Neural cell (in vitro differentiated cells): Measurements from ENCODE around the gene ESPL1. TPM values are rescaled to one million over a fixed set of nuclear protein-coding genes. Genes with fewer than 3 reads are reported as not detected.

Experiments
- H2AFZ ChIP-seq: fragments of 200-600, 300-800 bp; sonication (generic), shearing (Covaris generic); 2 replicates; pipeline ENCODE4 v1.6.0; 2014; ENCODE audit warnings: low read depth, mild to moderate bottlenecking, antibody characterized with exemption, low read length, moderate library complexity
- H3F3A ChIP-seq: fragments of 200-600 bp; shearing (Covaris generic); 2 replicates; pipeline ENCODE4 v1.6.1; 2016; ENCODE audit warnings: mild to moderate bottlenecking, moderate library complexity, mixed read lengths, antibody characterized with exemption, low read length; ENCODE audit not compliant: insufficient read depth, poor library complexity, severe bottlenecking
- H3K27ac ChIP-seq: fragments of 200-600, 300-800 bp; sonication (generic), shearing (Covaris generic); 2 replicates; pipeline ENCODE4 v1.5.1; 2014; ENCODE audit warnings: mild to moderate bottlenecking, low read length, moderate library complexity
- H3K27me3 ChIP-seq: fragments of 300-800, 200-600 bp; sonication (generic), shearing (Covaris generic); 2 replicates; pipeline ENCODE4 v1.6.0; 2014; ENCODE audit warnings: mild to moderate bottlenecking, low read depth, low read length, moderate library complexity; ENCODE audit not compliant: insufficient read depth
- H3K36me3 ChIP-seq: fragments of 300-800, 200-600 bp; sonication (generic), shearing (Covaris generic); 2 replicates; pipeline ENCODE4 v1.5.1; 2014; ENCODE audit warnings: mild to moderate bottlenecking, antibody characterized with exemption, low read length, moderate library complexity; ENCODE audit not compliant: insufficient read depth
- H3K4me2 ChIP-seq: fragments of 300-800, 200-600 bp; sonication (generic), shearing (Covaris generic); 2 replicates; pipeline ENCODE4 v1.6.0; 2014; ENCODE audit warnings: mild to moderate bottlenecking, low read length
- H3K4me3 ChIP-seq: fragments of 300-800, 200-600 bp; sonication (generic), shearing (Covaris generic); 2 replicates; pipeline ENCODE4 v1.5.1; 2014; ENCODE audit warnings: mild to moderate bottlenecking, low read length, moderate library complexity
- H3K79me2 ChIP-seq: fragments of 200-600 bp; shearing (Covaris generic); replicated peaks from 2 replicates; pipeline ENCODE4 v1.6.0; 2014; ENCODE audit warnings: mild to moderate bottlenecking, low read length, moderate library complexity; ENCODE audit not compliant: insufficient read depth
- H3K9ac ChIP-seq: fragments of 300-800, 200-600 bp; sonication (generic), shearing (Covaris generic); 2 replicates; pipeline ENCODE4 v1.6.1; 2016; ENCODE audit warnings: mild to moderate bottlenecking, low read length, mixed read lengths
- H3K9me2 ChIP-seq: fragments of 200-600 bp; shearing (Covaris generic); 2 replicates; pipeline ENCODE4 v1.6.1; 2016; ENCODE audit warnings: mild to moderate bottlenecking, low read length, mixed read lengths; ENCODE audit not compliant: insufficient read depth
- H3K9me3 ChIP-seq: fragments of 200-600, 300-800 bp; sonication (generic), shearing (Covaris generic); 2 replicates; pipeline ENCODE4 v1.6.1; 2016; ENCODE audit warnings: mild to moderate bottlenecking, mixed run types, low read length, moderate library complexity, mixed read lengths
- H4K20me1 ChIP-seq: fragments of 200-600 bp; shearing (Covaris generic); 2 replicates; pipeline ENCODE4 v1.6.1; 2016; ENCODE audit warnings: mild to moderate bottlenecking, mixed run types; ENCODE audit not compliant: insufficient read depth
- EP300 ChIP-seq: fragments of 450-650 bp; conservative IDR thresholded peaks from 2 replicates; pipeline ENCODE4 v1.6.1; 2014; ENCODE audit warnings: antibody characterized with exemption, mild to moderate bottlenecking, moderate library complexity; ENCODE audit not compliant: poor library complexity, severe bottlenecking
- EZH2 ChIP-seq: fragments of 200-600, 300-800 bp; shearing (Covaris generic), sonication (generic); IDR thresholded peaks from 2 replicates; pipeline ENCODE4 v1.6.1; 2014; ENCODE audit warnings: antibody characterized with exemption, low read length, borderline replicate concordance, mild to moderate bottlenecking; ENCODE audit not compliant: insufficient read depth, poor library complexity, severe bottlenecking
- MXI1 ChIP-seq: fragments of 450-650 bp; conservative IDR thresholded peaks from 2 replicates; pipeline ENCODE4 v1.6.1; 2014; ENCODE audit warnings: antibody characterized with exemption, mild to moderate bottlenecking; ENCODE audit not compliant: poor library complexity, severe bottlenecking
- POLR2AphosphoS5 ChIP-seq: IDR thresholded peaks from 2 replicates; pipeline ENCODE4 v1.6.1; 2012
- RAD21 ChIP-seq: fragments of 450-650 bp; conservative IDR thresholded peaks from 2 replicates; pipeline ENCODE4 v1.6.1; 2014; ENCODE audit warnings: antibody characterized with exemption, mild to moderate bottlenecking, moderate library complexity
- SMC3 ChIP-seq: fragments of 450-650 bp; conservative IDR thresholded peaks from 2 replicates; pipeline ENCODE4 v1.6.1; 2014; ENCODE audit warnings: antibody characterized with exemption, mild to moderate bottlenecking, moderate library complexity; ENCODE audit not compliant: poor library complexity
- TAF1 ChIP-seq: IDR thresholded peaks from 2 replicates; pipeline ENCODE4 v1.6.1; 2012; ENCODE audit warnings: low read depth
- polyA plus RNA-seq: library from polyadenylated mRNA; depleted of rRNA; stranded (reverse); fragments of >200 nt; gene quantifications from 2 replicates; pipeline ENCODE4 v1.2.3, GENCODE V29; 2014
- TF ChIP-seq, protein P1 (sequence below): fragments of 450-650 bp; IDR thresholded peaks from 2 replicates; pipeline ENCODE4 v1.5.1; 2014; ENCODE audit warnings: antibody characterized with exemption, mild to moderate bottlenecking, moderate library complexity; ENCODE audit not compliant: poor library complexity, severe bottlenecking
- TF ChIP-seq, protein P2 (sequence below): IDR thresholded peaks from 2 replicates; pipeline ENCODE4 v1.6.1; 2012; ENCODE audit warnings: borderline replicate concordance

The ESPL1 gene
- polyA plus RNA-seq, 1 donor from 2014 or later, result 0.33 TPM

- Histone ChIP-seq H2AFZ (no peak overlapping the region), H3K9ac (no peak overlapping the region), H3K9me2 (no peaks in the 10 kb centered on the region), H3K79me2 (no peaks in the 10 kb centered on the region), H3K27ac (no peak overlapping the region), H4K20me1 (no peaks in the 10 kb centered on the region), H3K9me3 (no peaks in the 10 kb centered on the region), H3K4me2 (no peak overlapping the region), H3K27me3 (peaks cover 21% of the 10 kb centered on the region), H3F3A (no peaks in the 10 kb centered on the region), H3K4me3 (no peak overlapping the region), H3K36me3 (no peaks in the 10 kb centered on the region)
- TF ChIP-seq MXI1 (no peak), EZH2 (no peak), SMC3 (no peak), RAD21 (no peak), POLR2AphosphoS5 (no peak), EP300 (no peak), TAF1 (no peak)
- TF ChIP-seq, protein P1, sequence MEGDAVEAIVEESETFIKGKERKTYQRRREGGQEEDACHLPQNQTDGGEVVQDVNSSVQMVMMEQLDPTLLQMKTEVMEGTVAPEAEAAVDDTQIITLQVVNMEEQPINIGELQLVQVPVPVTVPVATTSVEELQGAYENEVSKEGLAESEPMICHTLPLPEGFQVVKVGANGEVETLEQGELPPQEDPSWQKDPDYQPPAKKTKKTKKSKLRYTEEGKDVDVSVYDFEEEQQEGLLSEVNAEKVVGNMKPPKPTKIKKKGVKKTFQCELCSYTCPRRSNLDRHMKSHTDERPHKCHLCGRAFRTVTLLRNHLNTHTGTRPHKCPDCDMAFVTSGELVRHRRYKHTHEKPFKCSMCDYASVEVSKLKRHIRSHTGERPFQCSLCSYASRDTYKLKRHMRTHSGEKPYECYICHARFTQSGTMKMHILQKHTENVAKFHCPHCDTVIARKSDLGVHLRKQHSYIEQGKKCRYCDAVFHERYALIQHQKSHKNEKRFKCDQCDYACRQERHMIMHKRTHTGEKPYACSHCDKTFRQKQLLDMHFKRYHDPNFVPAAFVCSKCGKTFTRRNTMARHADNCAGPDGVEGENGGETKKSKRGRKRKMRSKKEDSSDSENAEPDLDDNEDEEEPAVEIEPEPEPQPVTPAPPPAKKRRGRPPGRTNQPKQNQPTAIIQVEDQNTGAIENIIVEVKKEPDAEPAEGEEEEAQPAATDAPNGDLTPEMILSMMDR, result no peak
- TF ChIP-seq, protein P2, sequence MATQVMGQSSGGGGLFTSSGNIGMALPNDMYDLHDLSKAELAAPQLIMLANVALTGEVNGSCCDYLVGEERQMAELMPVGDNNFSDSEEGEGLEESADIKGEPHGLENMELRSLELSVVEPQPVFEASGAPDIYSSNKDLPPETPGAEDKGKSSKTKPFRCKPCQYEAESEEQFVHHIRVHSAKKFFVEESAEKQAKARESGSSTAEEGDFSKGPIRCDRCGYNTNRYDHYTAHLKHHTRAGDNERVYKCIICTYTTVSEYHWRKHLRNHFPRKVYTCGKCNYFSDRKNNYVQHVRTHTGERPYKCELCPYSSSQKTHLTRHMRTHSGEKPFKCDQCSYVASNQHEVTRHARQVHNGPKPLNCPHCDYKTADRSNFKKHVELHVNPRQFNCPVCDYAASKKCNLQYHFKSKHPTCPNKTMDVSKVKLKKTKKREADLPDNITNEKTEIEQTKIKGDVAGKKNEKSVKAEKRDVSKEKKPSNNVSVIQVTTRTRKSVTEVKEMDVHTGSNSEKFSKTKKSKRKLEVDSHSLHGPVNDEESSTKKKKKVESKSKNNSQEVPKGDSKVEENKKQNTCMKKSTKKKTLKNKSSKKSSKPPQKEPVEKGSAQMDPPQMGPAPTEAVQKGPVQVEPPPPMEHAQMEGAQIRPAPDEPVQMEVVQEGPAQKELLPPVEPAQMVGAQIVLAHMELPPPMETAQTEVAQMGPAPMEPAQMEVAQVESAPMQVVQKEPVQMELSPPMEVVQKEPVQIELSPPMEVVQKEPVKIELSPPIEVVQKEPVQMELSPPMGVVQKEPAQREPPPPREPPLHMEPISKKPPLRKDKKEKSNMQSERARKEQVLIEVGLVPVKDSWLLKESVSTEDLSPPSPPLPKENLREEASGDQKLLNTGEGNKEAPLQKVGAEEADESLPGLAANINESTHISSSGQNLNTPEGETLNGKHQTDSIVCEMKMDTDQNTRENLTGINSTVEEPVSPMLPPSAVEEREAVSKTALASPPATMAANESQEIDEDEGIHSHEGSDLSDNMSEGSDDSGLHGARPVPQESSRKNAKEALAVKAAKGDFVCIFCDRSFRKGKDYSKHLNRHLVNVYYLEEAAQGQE, result no peak
Measured at GRCh38 chr12:53224061-53224896, 43.8 kb upstream of the ESPL1 start.

- Histone ChIP-seq H3K4me3 (no peak overlapping the region), H3K27me3 (peaks cover 13% of the 10 kb centered on the region), H3K9ac (no peak overlapping the region), H3K9me3 (no peaks in the 10 kb centered on the region), H2AFZ (no peak overlapping the region), H3K9me2 (no peaks in the 10 kb centered on the region), H3K79me2 (no peaks in the 10 kb centered on the region), H3K36me3 (no peaks in the 10 kb centered on the region), H4K20me1 (no peaks in the 10 kb centered on the region), H3F3A (no peaks in the 10 kb centered on the region), H3K27ac (no peak overlapping the region), H3K4me2 (no peak overlapping the region)
- TF ChIP-seq, protein P2, result no peak
- TF ChIP-seq TAF1 (no peak), EP300 (no peak), SMC3 (no peak), EZH2 (no peak), POLR2AphosphoS5 (no peak), MXI1 (no peak), RAD21 (no peak)
- TF ChIP-seq, protein P1, result no peak
Measured at GRCh38 chr12:53224897-53225634, 43.0 kb upstream of the ESPL1 start.
